GM04504 (cell line): ENCODE data around the gene CLEC4M.
"Not testable (repeated sequence)": the region's sequence is repeated elsewhere in the genome, so short reads cannot be mapped to it uniquely, and the experiment has no call there.

Experiments used
- DNase-seq: peaks from one replicate; pipeline ENCODE4 v3.0.0-alpha.2; 2012; ENCODE audit warnings: low read depth

Gene CLEC4M

DNA sequence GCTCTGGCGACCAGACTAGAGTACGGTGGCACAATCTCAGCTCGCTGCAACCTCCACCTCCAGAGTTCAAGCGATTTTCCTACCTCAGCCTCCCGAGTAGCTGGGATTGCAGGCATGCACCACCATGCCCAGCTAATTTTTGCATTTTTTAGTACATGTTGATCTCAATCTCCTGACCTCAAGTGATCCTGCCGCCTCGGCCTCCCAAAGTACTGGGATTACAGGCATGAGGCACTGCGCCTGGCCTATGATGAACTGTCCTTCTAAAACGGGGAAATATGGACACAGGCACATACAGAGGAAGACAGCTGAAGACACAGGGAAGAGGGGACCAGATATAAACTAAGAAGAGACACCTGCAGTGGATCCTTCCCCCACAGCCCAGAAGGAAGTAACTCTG lies 12.7 kb downstream of the CLEC4M start:
- no peak for DNase-seq

DNA sequence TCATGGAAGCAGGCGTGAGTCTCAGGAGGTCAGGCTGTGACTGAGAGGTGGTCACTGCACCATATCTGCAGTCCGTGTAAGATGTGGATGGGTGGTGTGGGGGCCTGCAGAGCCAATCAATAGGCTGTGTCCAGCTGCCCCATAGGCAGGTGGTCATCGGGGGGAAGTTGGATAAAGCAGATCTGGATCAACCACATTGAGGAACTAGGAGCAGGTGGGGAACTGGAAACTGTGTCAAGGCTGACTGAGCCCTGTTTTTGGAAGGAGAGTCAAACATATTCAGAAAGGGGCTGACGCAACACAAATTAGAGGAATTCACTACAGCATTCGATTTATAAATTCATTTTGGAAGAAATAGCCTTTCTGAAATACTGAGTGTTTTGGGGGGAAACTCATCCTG lies 15.0 kb downstream of the CLEC4M start:
- DNase-seq = no peak

DNA sequence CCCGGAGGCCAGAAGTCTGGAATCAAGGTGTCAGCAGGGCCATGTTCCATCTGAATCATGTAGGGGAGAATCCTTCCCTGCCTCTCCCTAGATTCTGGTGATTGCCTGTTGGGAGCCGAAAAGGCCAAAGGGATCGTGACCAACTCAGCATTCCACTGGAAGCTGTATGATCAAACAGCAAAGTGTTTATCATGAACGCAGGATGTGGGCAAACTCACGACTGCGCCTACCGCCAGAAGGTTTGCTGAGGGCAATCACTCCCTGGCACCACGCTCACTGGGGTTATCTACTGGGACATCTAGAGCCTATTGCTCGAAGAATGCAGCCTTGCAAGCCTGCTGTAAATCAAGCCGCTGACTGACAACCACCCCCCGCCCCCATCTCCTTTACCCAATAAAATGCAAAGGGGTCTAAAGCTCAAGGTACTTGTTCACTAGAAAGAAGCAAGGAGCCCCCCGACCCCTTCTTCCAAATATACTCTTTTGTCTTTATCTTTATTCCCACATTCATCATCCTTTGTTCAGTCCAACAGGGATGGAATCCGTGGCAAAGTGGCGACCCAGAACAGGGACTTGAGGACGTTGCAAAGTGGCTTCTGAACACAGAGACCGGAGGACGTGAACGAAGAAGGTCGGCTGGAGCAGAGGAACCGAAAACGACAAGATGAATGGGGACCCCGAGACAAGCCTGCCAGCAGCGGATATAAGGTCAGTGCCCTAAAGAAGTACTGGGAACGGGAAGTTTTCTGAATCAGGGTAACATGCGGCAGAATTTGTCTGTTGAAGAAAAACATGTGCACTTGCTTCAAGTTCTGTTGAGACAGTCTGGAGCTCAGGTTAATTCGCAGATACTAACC lies 16.8 kb downstream of the CLEC4M start:
- DNase-seq = no peak

- no peak for DNase-seq
These were observed 18.1 kb downstream of the CLEC4M start for GRCh38 chr19:7781157-7781556.

DNA sequence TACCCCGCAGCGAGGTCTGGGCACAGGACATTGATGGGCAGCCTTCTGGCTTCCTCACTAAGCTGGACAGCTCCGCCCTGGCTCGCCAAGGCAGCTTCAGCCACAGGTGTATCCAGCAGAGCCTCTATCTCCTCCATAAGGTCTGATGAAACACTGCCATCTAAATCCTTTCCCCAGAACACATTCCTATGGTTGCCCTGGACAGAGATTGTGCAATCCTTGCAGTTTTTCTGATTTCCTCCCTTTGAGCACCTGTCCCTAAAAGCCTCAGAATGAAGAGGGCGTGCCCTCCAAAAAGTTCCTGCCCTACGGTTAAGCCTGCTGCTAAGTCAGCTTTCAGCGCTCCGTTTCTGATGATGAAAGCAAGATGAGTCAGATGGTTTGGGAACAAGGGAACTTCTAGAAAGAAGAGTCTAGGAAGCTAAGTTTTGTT lies 21.0 kb downstream of the CLEC4M start:
- no peak for DNase-seq

GRCh38 chr19:7784856-7785255 lies 21.8 kb downstream of the CLEC4M start:
- DNase-seq = no peak

- DNase-seq = no peak
These were observed 24.1 kb downstream of the CLEC4M start for GRCh38 chr19:7787141-7787540.

DNA sequence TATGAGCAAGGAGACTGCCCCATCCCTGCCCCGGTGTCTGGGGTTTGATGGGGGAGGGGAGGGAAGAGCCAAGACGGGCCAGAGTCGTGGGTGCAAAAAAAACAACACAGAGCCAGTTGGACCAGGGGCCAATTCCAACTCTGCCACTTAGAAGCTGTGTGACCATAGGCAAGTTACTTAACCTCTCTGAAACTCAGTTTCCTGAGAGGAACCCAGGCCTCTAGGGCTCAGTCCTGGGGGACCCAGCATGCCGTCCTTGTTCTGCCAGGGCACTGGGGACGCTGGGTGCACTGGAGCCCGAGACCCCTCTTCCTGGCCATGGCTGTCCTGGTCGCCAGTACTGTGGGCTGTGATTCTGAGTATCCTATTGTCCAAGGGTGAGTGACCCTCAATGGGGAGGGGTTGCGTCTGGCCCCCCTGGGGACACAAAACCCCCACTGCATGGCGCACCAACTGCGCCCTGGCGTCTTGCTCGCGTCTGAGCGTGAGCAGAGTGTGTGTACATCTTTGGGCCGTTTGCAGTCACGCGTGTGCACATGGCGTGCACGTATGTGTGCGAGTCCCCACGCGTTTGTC lies 24.6 kb downstream of the CLEC4M start:
- no peak for DNase-seq

GRCh38 chr19:7788178-7788932 lies 25.3 kb downstream of the CLEC4M start:
- no peak for DNase-seq

DNA sequence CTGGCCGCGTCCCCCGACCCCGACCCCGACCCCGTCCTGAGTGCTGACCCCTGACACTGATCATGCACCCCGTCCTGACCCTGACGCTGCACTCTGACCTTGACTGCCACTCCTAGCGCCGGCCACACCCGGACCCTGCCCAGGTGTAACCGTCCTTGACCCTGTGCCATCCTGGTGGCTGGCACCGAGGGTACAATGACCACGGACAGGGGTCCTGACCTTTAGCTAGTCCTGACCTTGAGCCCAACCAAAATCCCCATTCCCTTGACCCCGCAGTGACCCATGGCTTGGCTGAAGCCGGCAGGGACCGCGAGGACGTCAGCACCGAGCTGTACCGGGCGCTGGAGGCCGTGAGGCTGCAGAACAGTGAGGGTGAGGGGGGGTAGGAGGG lies 25.9 kb downstream of the CLEC4M start:
- DNase-seq = no peak

GRCh38 chr19:7789447-7789846 lies 26.4 kb downstream of the CLEC4M start:
- DNase-seq = no peak

GRCh38 chr19:7790416-7790815 lies 27.4 kb downstream of the CLEC4M start:
- no peak for DNase-seq

- DNase-seq = no peak
These were observed 29.2 kb downstream of the CLEC4M start for GRCh38 chr19:7792281-7792680.

- DNase-seq = not testable (repeated sequence)
These were observed 29.7 kb downstream of the CLEC4M start for GRCh38 chr19:7792701-7793100.

DNA sequence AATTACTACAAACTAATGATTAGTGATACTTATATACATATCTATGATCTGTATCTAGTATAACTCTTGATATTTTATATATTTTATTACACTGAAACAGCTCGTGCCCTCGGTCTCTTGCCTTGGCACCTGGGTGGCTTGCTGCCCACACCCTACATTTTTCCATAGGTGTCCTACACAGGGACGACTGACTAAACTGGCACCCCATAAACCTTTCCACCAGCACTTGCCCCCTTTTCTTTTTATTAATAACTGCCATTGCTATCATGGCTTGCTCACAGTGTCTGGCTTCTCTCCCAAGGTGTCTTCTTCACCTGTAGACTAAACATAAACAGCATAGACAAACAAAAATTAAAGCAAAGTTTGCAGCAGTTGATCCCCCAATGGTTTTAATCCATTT lies 30.4 kb downstream of the CLEC4M start:
- DNase-seq = no peak

DNA sequence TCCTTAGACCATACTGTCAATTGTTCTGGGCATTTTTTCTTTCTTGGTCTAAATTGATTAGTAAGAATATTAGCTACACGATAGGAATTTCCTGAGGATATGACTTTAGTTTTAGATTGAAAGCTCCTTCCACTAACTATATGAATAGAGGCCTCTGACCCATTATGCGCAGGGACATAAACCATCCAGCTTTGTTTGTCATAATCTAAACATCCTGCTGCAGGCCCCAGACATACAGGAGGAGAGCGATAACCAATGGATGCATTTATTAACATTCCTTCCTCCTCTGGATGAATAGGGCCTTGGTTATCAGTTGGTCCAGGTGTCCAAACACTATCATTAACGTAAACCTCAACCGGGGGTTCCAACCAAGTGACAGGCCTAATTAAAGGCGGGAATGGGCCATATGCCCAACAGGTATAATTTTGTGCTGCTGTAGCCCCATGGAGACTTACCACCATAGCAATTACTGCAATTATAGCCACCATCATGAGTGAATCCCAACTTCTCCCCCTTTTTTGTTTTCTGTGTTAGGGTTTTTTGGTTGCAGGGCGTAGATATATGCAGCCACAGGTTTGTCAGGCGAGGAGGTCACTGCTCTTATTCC lies 32.6 kb downstream of the CLEC4M start:
- no peak for DNase-seq

DNA sequence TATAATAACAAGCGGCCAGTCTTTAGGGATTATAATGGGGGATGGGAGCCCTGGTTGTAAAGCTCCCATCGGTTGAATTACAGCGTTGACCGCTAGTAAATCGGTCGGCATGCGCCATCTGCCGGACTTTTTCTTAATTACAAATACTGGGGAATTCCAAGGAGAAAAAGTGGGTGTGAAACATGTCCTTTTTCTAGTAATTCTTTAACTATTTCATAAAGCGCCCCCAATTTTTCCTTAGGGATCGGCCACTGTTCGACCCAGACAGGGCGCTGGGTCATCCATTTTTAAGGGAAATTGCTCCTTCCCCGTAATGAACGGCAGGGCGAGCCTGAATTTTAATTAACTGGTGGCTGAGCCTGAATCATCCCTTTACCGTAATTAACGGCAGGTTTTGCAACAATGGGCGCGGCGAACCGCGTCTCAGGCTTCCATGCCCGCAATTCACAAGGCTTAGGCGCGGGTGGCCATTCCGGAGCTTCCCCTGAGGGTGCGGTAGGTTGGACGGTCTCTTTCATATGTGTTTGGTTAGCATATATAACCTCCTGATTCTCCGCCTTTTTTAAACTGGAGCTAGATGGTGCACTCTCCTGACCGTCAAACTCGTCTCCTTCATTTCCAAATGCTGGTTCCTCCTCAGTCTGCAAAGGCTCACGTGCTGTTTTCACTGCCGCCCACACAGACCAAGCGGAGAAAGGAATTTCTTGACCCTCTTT lies 36.8 kb downstream of the CLEC4M start:
- DNase-seq = peak; percentile 35

DNA sequence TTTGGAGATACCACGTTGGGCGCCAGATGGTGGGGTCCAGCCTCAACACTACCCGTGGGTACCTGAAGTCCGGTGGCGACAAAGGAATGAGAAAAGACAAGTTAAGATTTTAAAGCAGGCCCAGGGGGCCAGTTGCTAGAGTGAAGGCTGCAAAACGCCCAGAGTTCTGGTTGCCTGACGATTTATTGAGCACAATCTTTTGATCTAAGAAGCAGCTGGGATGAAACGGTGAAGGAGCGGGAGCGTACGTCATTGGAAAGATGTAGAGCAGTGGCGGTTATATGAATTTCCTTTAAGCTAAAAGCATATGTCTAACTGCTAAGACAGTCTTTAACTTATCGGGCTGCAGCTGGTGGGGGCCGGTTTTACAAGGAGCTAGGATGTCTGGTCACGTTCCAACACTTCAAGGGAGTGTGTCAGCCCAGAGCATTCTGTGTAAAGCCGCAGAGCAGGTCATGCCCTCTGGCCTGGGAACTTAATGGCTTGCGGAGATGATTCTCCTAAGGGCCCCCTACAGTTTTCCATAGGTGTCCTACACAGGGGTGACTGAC lies 38.1 kb downstream of the CLEC4M start:
- no peak for DNase-seq

GRCh38 chr19:7806234-7806633 lies 43.2 kb downstream of the CLEC4M start:
- DNase-seq = no peak

DNA sequence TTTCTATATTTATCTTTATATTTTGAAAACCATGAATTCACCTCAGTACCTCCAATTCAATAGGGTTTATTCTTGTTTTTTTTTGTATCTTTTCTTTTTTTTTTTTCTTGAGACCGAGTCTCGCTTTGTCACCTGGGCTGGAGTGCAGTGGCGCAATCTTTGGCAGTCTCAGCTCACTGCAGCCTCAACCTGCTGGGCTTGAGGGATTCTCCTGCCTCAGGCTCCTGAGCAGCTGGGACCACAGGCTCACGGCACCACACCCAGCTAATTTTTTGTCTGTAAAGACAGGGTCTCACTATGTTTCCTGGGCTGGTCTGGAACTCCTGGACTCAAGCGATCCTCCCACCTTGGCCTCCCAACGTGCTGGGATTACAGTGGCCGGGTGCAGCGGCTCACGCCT lies 43.8 kb downstream of the CLEC4M start:
- no peak for DNase-seq

- DNase-seq = no peak
These were observed 45.1 kb downstream of the CLEC4M start for GRCh38 chr19:7808108-7808507.

DNA sequence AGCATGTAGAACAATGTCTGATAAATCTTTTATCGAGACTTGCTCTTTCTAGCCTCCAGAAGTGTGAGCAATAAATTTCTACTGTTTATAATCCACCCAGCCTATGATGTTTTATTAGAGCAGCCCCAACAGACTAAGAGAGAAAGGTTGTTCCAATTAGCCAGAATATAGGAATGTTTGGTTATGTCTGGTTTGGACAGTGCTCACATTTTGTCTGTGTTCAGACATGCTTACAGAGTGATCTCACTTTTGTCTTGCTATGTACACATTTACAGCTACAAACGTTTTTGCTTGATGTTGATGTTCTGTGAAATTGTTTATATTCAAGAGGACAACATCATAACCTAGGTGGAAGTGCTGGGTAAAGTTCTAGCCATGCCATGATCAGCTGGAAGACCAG lies 48.9 kb downstream of the CLEC4M start:
- DNase-seq = no peak
